K562 (cell line): ENCODE results near the gene RBM20. TPM values are rescaled to one million over a fixed set of nuclear protein-coding genes. Genes with fewer than 3 reads are reported as not detected.

ENCODE experiments used
- CBX2 ChIP-seq: fragments of 200-600 bp; sonication (generic); IDR thresholded peaks from one replicate; pipeline ENCODE4 v1.6.1; 2012; ENCODE audit warnings: mild to moderate bottlenecking, low read length, inconsistent platforms; ENCODE audit not compliant: insufficient read depth, poor library complexity, severe bottlenecking
- CHD2 ChIP-seq: IDR thresholded peaks from 2 replicates; pipeline ENCODE4 v1.6.1; 2011; ENCODE audit warnings: low read depth, low read length
- CTCFL ChIP-seq: IDR thresholded peaks from 2 replicates; pipeline ENCODE4 v1.6.1; 2011; ENCODE audit warnings: borderline replicate concordance, low read depth, mild to moderate bottlenecking, moderate library complexity, low read length; ENCODE audit not compliant: insufficient read depth, poor library complexity, severe bottlenecking
- EZH2 ChIP-seq: IDR thresholded peaks from 2 replicates; pipeline ENCODE4 v1.6.1; 2012; ENCODE audit warnings: low read depth, mild to moderate bottlenecking, inconsistent platforms, low read length, borderline replicate concordance
- GATA2 ChIP-seq: sonication (generic); formaldehyde crosslinking; IDR thresholded peaks from 2 replicates; pipeline ENCODE4 v1.4.0; 2020; ENCODE audit warnings: mild to moderate bottlenecking, missing genetic modification reagents
- MEIS2 ChIP-seq: fragments of 450-650 bp; IDR thresholded peaks from 2 replicates; pipeline ENCODE4 v1.6.1; 2014; ENCODE audit warnings: mild to moderate bottlenecking; ENCODE audit not compliant: partially characterized antibody
- RAD21 ChIP-seq, 2 experiments: fragments of 250-450 bp in 1 of 2; fragments of 450-650 bp in 1 of 2; sonication (Bioruptor Pico) in 1 of 2; formaldehyde crosslinking in 1 of 2; IDR thresholded peaks in 1 of 2; conservative IDR thresholded peaks in 1 of 2; 2 replicates each; pipeline versions ENCODE4 v1.4.0 to v1.8.0; 2020 to 2022; ENCODE audit warnings: mild to moderate bottlenecking in 2 of 2, moderate library complexity in 1 of 2
- SOX6 ChIP-seq: fragments of 450-650 bp; IDR thresholded peaks from 2 replicates; pipeline ENCODE4 v1.6.1; 2014; ENCODE audit warnings: mild to moderate bottlenecking
- ZNF133 ChIP-seq: fragments of 250-450 bp; sonication (Bioruptor Pico); IDR thresholded peaks from 2 replicates; pipeline ENCODE4 v1.4.0; 2020; ENCODE audit warnings: mild to moderate bottlenecking
- ZNF175 ChIP-seq: fragments of 200-800 bp; sonication (Bioruptor generic); IDR thresholded peaks from 2 replicates; pipeline ENCODE4 v1.6.1; 2016; ENCODE audit warnings: low read depth, mild to moderate bottlenecking, missing genetic modification characterization, missing compliant biosample characterization
- ZNF24 ChIP-seq: fragments of 450-650 bp; IDR thresholded peaks from 2 replicates; pipeline ENCODE4 v1.6.1; 2016
- ZNF408 ChIP-seq: fragments of 250-450 bp; sonication (Bioruptor Pico); IDR thresholded peaks from 2 replicates; pipeline ENCODE4 v1.4.0; 2020; ENCODE audit warnings: low read depth, mild to moderate bottlenecking, moderate library complexity
- ZNF766 ChIP-seq: fragments of 200-800 bp; sonication (Bioruptor generic); conservative IDR thresholded peaks from 2 replicates; pipeline ENCODE4 v1.6.1; 2016; ENCODE audit warnings: missing genetic modification characterization, missing compliant biosample characterization
- ZNF780A ChIP-seq: fragments of 250-450 bp; sonication (Bioruptor Pico); IDR thresholded peaks from 2 replicates; pipeline ENCODE4 v1.5.0; 2021; ENCODE audit warnings: mild to moderate bottlenecking
- polyA plus RNA-seq, 8 experiments: library from polyadenylated mRNA; depleted of rRNA in 4 of 8; stranded (reverse) in 5 of 8; unstranded in 3 of 8; fragments of >200 nt; fragmentation: Nextera tagmentation in 2 of 8; fragmentation: Illumina TruSeq in 1 of 8; extraction: Ambion mirVana in 2 of 8; extraction: Trizol in 1 of 8; gene quantifications; 2 replicates each; pipeline versions ENCODE4 v1.2.1 to v1.2.3, GENCODE V29; 2011 to 2014; ENCODE audit warnings: inconsistent platforms in 1 of 8, missing spikeins in 1 of 8
- total RNA-seq, 7 experiments: library from RNA; depleted of rRNA in 6 of 7; stranded (reverse); fragments of >200 nt in 6 of 7; fragmentation: Illumina TruSeq in 2 of 7; extraction: Trizol in 2 of 7; gene quantifications; 2 replicates each; pipeline versions ENCODE4 v1.2.1 to v1.2.3, GENCODE V29; 2011 to 2021; ENCODE audit warnings: low replicate concordance in 1 of 7
- TF ChIP-seq, protein P1 (sequence below): fragments of 250-450 bp; sonication (Bioruptor Pico); IDR thresholded peaks from 2 replicates; pipeline ENCODE4 v1.8.0; 2022; ENCODE audit warnings: inconsistent platforms
- TF ChIP-seq, protein P2 (sequence below), 2 experiments: fragments of 450-650 bp; IDR thresholded peaks; 2 replicates each; pipeline ENCODE4 v1.6.1; 2016
- TF ChIP-seq, protein P3 (sequence below): fragments of 250-450 bp; sonication (Bioruptor Pico); IDR thresholded peaks from 2 replicates; pipeline ENCODE4 v1.8.0; 2022; ENCODE audit warnings: moderate library complexity, mild to moderate bottlenecking, inconsistent platforms

RBM20 gene
- total and polyA plus RNA-seq, 9 of the 15 experiments (the other 6 are each of a cell fraction or from before 2014, with no cell fraction given), result 0.63 to 5.7 (median 3.2) TPM

- TF ChIP-seq, protein P1, sequence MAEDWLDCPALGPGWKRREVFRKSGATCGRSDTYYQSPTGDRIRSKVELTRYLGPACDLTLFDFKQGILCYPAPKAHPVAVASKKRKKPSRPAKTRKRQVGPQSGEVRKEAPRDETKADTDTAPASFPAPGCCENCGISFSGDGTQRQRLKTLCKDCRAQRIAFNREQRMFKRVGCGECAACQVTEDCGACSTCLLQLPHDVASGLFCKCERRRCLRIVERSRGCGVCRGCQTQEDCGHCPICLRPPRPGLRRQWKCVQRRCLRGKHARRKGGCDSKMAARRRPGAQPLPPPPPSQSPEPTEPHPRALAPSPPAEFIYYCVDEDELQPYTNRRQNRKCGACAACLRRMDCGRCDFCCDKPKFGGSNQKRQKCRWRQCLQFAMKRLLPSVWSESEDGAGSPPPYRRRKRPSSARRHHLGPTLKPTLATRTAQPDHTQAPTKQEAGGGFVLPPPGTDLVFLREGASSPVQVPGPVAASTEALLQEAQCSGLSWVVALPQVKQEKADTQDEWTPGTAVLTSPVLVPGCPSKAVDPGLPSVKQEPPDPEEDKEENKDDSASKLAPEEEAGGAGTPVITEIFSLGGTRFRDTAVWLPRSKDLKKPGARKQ (CRISPR knock-in tag), result no peak
- TF ChIP-seq ZNF780A (CRISPR knock-in tag) (no peak), GATA2 (CRISPR knock-in tag) (peak; percentile 73), CTCFL (no peak), ZNF408 (CRISPR knock-in tag) (no peak), ZNF766 (peak; percentile 30; the same call in 1 of the 2 replicates), ZNF24 (no peak), EZH2 (no peak), ZNF133 (CRISPR knock-in tag) (no peak), MEIS2 (peak; percentile 45), CHD2 (no peak), CBX2 (no peak), SOX6 (peak; percentile 78), RAD21 (CRISPR knock-in tag; conservative IDR thresholded peaks at IDR 0.05 in 1 of 2, IDR thresholded peaks at IDR 0.05 in 1 of 2) (no peak), ZNF175 (CRISPR knock-in tag) (no peak)
- TF ChIP-seq, protein P2, sequence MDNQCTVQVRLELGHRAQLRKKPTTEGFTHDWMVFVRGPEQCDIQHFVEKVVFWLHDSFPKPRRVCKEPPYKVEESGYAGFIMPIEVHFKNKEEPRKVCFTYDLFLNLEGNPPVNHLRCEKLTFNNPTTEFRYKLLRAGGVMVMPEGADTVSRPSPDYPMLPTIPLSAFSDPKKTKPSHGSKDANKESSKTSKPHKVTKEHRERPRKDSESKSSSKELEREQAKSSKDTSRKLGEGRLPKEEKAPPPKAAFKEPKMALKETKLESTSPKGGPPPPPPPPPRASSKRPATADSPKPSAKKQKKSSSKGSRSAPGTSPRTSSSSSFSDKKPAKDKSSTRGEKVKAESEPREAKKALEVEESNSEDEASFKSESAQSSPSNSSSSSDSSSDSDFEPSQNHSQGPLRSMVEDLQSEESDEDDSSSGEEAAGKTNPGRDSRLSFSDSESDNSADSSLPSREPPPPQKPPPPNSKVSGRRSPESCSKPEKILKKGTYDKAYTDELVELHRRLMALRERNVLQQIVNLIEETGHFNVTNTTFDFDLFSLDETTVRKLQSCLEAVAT (IDR thresholded peaks at IDR 0.05), result no peak
- TF ChIP-seq, protein P3, sequence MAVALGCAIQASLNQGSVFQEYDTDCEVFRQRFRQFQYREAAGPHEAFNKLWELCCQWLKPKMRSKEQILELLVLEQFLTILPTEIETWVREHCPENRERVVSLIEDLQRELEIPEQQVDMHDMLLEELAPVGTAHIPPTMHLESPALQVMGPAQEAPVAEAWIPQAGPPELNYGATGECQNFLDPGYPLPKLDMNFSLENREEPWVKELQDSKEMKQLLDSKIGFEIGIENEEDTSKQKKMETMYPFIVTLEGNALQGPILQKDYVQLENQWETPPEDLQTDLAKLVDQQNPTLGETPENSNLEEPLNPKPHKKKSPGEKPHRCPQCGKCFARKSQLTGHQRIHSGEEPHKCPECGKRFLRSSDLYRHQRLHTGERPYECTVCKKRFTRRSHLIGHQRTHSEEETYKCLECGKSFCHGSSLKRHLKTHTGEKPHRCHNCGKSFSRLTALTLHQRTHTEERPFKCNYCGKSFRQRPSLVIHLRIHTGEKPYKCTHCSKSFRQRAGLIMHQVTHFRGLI (CRISPR knock-in tag), result no peak
These were observed 242.0 kb downstream of the RBM20 start (continued) for GRCh38 chr10:110885932-110886674.
